Endodermal cell (in vitro differentiated cells): Measurements from ENCODE around the gene IL12RB2. TPM values are rescaled to one million over a fixed set of nuclear protein-coding genes. Genes with fewer than 3 reads are reported as not detected.

Experiments used
- DNase-seq: peaks from one replicate; pipeline ENCODE4 v3.0.0-alpha.2; 2017
- H3K27ac ChIP-seq: 2 replicates; pipeline ENCODE4 v1.5.1; 2013; ENCODE audit warnings: mild to moderate bottlenecking, low read depth, low read length, moderate library complexity
- H3K27me3 ChIP-seq: 2 replicates; pipeline ENCODE4 v1.6.1; 2013; ENCODE audit warnings: mild to moderate bottlenecking, low read length, moderate library complexity; ENCODE audit not compliant: insufficient read depth, control insufficient read depth, poor library complexity, severe bottlenecking
- H3K36me3 ChIP-seq: 2 replicates; pipeline ENCODE4 v1.7.0; 2013; ENCODE audit warnings: mild to moderate bottlenecking, low read length, moderate library complexity; ENCODE audit not compliant: control insufficient read depth, insufficient read depth
- H3K4me1 ChIP-seq: one replicate; pipeline ENCODE4 v1.7.0; 2013; ENCODE audit warnings: low read length; ENCODE audit not compliant: control insufficient read depth, insufficient read depth
- H3K4me3 ChIP-seq: 2 replicates; pipeline ENCODE4 v1.5.1; 2013; ENCODE audit warnings: mild to moderate bottlenecking, low read length, moderate library complexity
- H3K9ac ChIP-seq: 2 replicates; pipeline ENCODE4 v1.6.1; 2013; ENCODE audit warnings: mild to moderate bottlenecking, low read length, moderate library complexity; ENCODE audit not compliant: poor library complexity, severe bottlenecking; ENCODE audit errors: extremely low read depth
- H3K9me3 ChIP-seq: 2 replicates; pipeline ENCODE4 v1.6.1; 2013; ENCODE audit warnings: mild to moderate bottlenecking, low read length, moderate library complexity; ENCODE audit not compliant: control insufficient read depth
- H3K27ac Mint-ChIP-seq: 2 replicates; pipeline ENCODE4 v1.8.0; 2020; ENCODE audit warnings: mixed read lengths
- H3K27me3 Mint-ChIP-seq: 2 replicates; pipeline ENCODE4 v1.8.0; 2021; ENCODE audit warnings: mild to moderate bottlenecking, mixed read lengths; ENCODE audit not compliant: insufficient read depth
- H3K36me3 Mint-ChIP-seq: 2 replicates; pipeline ENCODE4 v1.8.0; 2020; ENCODE audit warnings: low read depth, mixed read lengths
- H3K4me1 Mint-ChIP-seq: 2 replicates; pipeline ENCODE4 v1.8.0; 2020; ENCODE audit warnings: mixed read lengths
- H3K4me3 Mint-ChIP-seq: 2 replicates; pipeline ENCODE4 v1.8.0; 2020; ENCODE audit warnings: mild to moderate bottlenecking, moderate library complexity, mixed read lengths
- H3K9me3 Mint-ChIP-seq: 2 replicates; pipeline ENCODE4 v1.8.0; 2020; ENCODE audit warnings: mild to moderate bottlenecking, mixed read lengths
- WGBS, 2 experiments: methylation state at CpG; one replicate each; pipeline versions ENCODE4 v1.1.5 to v1.1.7; 2013; ENCODE audit warnings: missing lambda C conversion rate in 2 of 2, mixed read lengths in 1 of 2; ENCODE audit not compliant: insufficient coverage in 1 of 2, insufficient read length in 1 of 2; 5-methylcytosine and 5-hydroxymethylcytosine counted together
- long read RNA-seq, 4 experiments: library from polyadenylated mRNA in 2 of 4; library from RNA in 1 of 4; library from capped mRNA in 1 of 4; stranded (forward) in 3 of 4; unstranded in 1 of 4; transcript quantifications; one replicate each; pipeline ENCODE4 v2.0.0, GENCODE V29; 2020 to 2021; ENCODE audit warnings: inconsistent platforms in 1 of 4
- polyA plus RNA-seq, 2 experiments: library from polyadenylated mRNA; stranded (reverse); fragments of 50-300 nt; gene quantifications; one replicate each; pipeline ENCODE4 v1.2.3, GENCODE V29; 2013
- total RNA-seq, 2 donors: library from RNA; stranded (reverse); fragmentation: NEBNext Ultra II Directional in 1 of 2; extraction: Animal tissue kit (Norgen Biotek cat#: 25700) in 1 of 2; gene quantifications; 2 replicates in 1 of 2; 3 replicates in 1 of 2; pipeline ENCODE4 v1.2.1, GENCODE V29; 2021
- TF ChIP-seq, protein P1 (sequence below): fragments of 200-600 bp; sonication (generic); conservative IDR thresholded peaks from 2 replicates; pipeline ENCODE4 v1.5.0; 2021; ENCODE audit warnings: antibody characterized with exemption, mild to moderate bottlenecking

Gene IL12RB2, protein sequence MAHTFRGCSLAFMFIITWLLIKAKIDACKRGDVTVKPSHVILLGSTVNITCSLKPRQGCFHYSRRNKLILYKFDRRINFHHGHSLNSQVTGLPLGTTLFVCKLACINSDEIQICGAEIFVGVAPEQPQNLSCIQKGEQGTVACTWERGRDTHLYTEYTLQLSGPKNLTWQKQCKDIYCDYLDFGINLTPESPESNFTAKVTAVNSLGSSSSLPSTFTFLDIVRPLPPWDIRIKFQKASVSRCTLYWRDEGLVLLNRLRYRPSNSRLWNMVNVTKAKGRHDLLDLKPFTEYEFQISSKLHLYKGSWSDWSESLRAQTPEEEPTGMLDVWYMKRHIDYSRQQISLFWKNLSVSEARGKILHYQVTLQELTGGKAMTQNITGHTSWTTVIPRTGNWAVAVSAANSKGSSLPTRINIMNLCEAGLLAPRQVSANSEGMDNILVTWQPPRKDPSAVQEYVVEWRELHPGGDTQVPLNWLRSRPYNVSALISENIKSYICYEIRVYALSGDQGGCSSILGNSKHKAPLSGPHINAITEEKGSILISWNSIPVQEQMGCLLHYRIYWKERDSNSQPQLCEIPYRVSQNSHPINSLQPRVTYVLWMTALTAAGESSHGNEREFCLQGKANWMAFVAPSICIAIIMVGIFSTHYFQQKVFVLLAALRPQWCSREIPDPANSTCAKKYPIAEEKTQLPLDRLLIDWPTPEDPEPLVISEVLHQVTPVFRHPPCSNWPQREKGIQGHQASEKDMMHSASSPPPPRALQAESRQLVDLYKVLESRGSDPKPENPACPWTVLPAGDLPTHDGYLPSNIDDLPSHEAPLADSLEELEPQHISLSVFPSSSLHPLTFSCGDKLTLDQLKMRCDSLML
- under 1 TPM in 1 of 2 donors, not detected in 1; 0.29 TPM for total RNA-seq
- 0.53 TPM for polyA plus RNA-seq (2013, experiment 1 of 2)
- polyA plus RNA-seq (2013, experiment 2 of 2), result 1.0 TPM
- long read RNA-seq, experiment 1, result 0 reads
- long read RNA-seq, experiment 2, result 0 reads
- long read RNA-seq, experiment 3, partial matches to known transcripts, result 0 of 1 reads
- long read RNA-seq, experiment 3, other reads (novel, unspliced or antisense), result 0 of 1 reads
- long read RNA-seq, experiment 4, result 0 reads

GRCh38 chr1:67307251-67308060 is at the start of gene IL12RB2:
Gene IL12RB2 (plus strand): TSS chr1:67307873. CDS start chr1:67320369, 12,496 bp downstream.
- H3K4me3 ChIP-seq, result peak within 1 kb of the TSS; percentile 77
- H3K4me1 ChIP-seq, result no peaks in the 10 kb centered on the region
- WGBS, 2 experiments, result 5 to 14% methylated on average over 29 to 72 of the region's 75 CpGs
- no peak within 1 kb of the TSS for H3K27ac ChIP-seq
- TF ChIP-seq, protein P1, sequence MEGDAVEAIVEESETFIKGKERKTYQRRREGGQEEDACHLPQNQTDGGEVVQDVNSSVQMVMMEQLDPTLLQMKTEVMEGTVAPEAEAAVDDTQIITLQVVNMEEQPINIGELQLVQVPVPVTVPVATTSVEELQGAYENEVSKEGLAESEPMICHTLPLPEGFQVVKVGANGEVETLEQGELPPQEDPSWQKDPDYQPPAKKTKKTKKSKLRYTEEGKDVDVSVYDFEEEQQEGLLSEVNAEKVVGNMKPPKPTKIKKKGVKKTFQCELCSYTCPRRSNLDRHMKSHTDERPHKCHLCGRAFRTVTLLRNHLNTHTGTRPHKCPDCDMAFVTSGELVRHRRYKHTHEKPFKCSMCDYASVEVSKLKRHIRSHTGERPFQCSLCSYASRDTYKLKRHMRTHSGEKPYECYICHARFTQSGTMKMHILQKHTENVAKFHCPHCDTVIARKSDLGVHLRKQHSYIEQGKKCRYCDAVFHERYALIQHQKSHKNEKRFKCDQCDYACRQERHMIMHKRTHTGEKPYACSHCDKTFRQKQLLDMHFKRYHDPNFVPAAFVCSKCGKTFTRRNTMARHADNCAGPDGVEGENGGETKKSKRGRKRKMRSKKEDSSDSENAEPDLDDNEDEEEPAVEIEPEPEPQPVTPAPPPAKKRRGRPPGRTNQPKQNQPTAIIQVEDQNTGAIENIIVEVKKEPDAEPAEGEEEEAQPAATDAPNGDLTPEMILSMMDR, result no peak
- DNase-seq, result peak; percentile 79
- Mint-ChIP-seq H3K9me3 (no peaks in the 10 kb centered on the region), H3K4me3 (peak within 1 kb of the TSS; percentile 60), H3K27me3 (peaks cover 68% of the 10 kb centered on the region), H3K36me3 (no peaks in the 10 kb centered on the region), H3K27ac (no peak within 1 kb of the TSS), H3K4me1 (peaks cover 7% of the 10 kb centered on the region)
- no peaks in the 10 kb centered on the region for H3K9me3 ChIP-seq
- peaks cover 66% of the 10 kb centered on the region for H3K27me3 ChIP-seq
- no peaks in the 10 kb centered on the region for H3K36me3 ChIP-seq
- no peak within 1 kb of the TSS for H3K9ac ChIP-seq

DNA sequence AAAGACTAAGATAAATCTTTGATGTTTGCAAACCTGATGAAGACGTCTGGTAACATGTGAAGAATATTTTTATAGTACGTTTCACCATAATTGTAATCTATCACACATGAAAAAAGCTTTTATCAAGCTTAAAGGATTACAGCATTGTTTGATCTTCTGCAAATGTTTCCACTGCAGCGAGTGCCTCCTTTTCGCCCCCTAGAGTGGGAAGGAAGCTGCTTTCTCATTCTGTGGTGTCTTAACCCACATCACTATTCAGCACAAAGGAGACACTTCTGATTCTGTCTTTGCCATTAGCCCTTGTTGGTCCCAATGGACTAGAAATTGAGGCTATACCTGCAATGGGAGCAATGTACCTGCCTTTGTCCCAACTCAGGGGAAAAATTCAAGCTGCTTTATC is 46.0 kb upstream of the IL12RB2 start:
- Mint-ChIP-seq H3K4me3 (no peak overlapping the region), H3K36me3 (no peaks in the 10 kb centered on the region), H3K9me3 (no peaks in the 10 kb centered on the region), H3K27ac (no peak overlapping the region), H3K4me1 (peaks cover 9% of the 10 kb centered on the region), H3K27me3 (no peaks in the 10 kb centered on the region)
- H3K36me3 ChIP-seq, result no peaks in the 10 kb centered on the region
- 32 to 65% methylated on average over 2 to 4 of the region's 4 CpGs for WGBS, 2 experiments
- no peaks in the 10 kb centered on the region for H3K4me1 ChIP-seq
- H3K9me3 ChIP-seq, result no peaks in the 10 kb centered on the region
- TF ChIP-seq, protein P1, result peak; percentile 69
- DNase-seq, result peak; percentile 63
- no peaks in the 10 kb centered on the region for H3K27me3 ChIP-seq
- H3K27ac ChIP-seq, result no peak overlapping the region
- no peak overlapping the region for H3K4me3 ChIP-seq
- H3K9ac ChIP-seq, result no peak overlapping the region

GRCh38 chr1:67262735-67263134 is 44.9 kb upstream of the IL12RB2 start:
- H3K4me1 Mint-ChIP-seq, result peaks cover 3% of the 10 kb centered on the region
- DNase-seq, result no peak
- TF ChIP-seq, protein P1, result no peak
- H3K9me3 Mint-ChIP-seq, result no peaks in the 10 kb centered on the region
- Histone ChIP-seq H3K27me3 (no peaks in the 10 kb centered on the region), H3K9me3 (no peaks in the 10 kb centered on the region), H3K4me3 (no peak overlapping the region), H3K36me3 (no peaks in the 10 kb centered on the region), H3K9ac (no peak overlapping the region), H3K27ac (no peak overlapping the region), H3K4me1 (no peaks in the 10 kb centered on the region)
- no peaks in the 10 kb centered on the region for H3K36me3 Mint-ChIP-seq
- H3K27ac Mint-ChIP-seq, result no peak overlapping the region
- H3K4me3 Mint-ChIP-seq, result no peak overlapping the region
- H3K27me3 Mint-ChIP-seq, result no peaks in the 10 kb centered on the region
- WGBS, 2 experiments, result 89% methylated on average over 1 of the region's 5 CpGs; no CpG with 5 or more reads in 1 of the 2 experiments
